ENCODE results near the gene FBXW8.

DNA sequence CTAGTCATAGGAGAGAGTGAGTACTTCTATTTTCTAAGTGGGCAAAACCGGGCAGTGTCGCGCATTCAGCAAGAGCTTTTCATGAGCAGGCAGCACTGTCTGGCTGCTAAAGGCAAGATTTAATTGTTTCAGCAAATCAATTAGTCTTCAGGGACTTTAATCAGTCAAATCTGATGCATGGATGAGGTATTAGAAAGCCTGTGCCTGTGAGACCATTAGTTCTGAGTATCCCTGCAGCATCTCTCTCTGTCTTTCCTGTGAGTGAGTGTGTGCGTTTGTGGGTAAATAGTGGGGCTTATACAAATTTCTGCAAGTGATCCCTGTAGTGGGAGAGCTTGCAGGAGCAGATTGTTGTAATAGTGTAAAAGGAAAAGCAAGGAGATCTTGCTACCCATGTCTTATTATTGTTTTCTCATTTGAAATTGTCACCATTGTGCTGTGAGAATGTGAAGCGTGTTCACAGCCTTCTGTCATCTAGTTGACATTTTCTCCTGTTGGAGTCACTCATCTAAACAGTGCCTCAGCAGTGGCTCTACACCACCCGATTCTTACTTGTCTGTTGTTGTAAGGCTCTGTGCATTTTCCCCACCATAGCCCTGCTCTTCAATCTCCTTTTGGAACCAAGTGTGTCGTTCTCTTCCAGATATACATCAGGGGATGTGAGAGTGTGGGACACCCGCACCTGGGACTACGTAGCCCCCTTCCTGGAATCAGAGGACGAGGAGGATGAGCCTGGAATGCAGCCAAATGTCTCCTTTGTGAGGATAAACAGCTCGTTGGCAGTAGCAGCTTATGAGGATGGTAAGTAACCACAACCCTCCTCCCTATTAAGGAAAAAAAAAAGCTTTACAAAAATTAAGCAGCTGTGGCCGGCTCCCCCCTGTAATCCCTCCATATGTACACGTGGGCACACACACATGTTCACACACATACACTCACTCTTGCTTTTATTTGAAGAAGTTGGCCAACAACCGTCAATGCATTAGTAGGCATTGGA lies 53.6 kb downstream of the FBXW8 start:
- TF ChIP-seq, protein P1, sequence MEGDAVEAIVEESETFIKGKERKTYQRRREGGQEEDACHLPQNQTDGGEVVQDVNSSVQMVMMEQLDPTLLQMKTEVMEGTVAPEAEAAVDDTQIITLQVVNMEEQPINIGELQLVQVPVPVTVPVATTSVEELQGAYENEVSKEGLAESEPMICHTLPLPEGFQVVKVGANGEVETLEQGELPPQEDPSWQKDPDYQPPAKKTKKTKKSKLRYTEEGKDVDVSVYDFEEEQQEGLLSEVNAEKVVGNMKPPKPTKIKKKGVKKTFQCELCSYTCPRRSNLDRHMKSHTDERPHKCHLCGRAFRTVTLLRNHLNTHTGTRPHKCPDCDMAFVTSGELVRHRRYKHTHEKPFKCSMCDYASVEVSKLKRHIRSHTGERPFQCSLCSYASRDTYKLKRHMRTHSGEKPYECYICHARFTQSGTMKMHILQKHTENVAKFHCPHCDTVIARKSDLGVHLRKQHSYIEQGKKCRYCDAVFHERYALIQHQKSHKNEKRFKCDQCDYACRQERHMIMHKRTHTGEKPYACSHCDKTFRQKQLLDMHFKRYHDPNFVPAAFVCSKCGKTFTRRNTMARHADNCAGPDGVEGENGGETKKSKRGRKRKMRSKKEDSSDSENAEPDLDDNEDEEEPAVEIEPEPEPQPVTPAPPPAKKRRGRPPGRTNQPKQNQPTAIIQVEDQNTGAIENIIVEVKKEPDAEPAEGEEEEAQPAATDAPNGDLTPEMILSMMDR (IDR thresholded peaks at IDR 0.05; ENCODE audit: extremely low read depth in 1 of 2, insufficient read depth in 1 of 2, low read depth in 1 of 2, low read length in 2 of 2) = no peak
- TF ChIP-seq POLR2A (IDR thresholded peaks at IDR 0.05; ENCODE audit: low read depth, low read length) (no peak), JUN (IDR thresholded peaks at IDR 0.05; ENCODE audit: borderline replicate concordance, insufficient read depth, insufficient read length, low read depth) (no peak)

All from endothelial cell of umbilical vein (primary cell).